Measurements from ENCODE around the gene FMN2. TPM values are rescaled to one million over a fixed set of nuclear protein-coding genes. Genes with fewer than 3 reads are reported as not detected.

Gene FMN2
- total RNA-seq, 1 experiment from 2014 or later = 0.59 TPM

DNA sequence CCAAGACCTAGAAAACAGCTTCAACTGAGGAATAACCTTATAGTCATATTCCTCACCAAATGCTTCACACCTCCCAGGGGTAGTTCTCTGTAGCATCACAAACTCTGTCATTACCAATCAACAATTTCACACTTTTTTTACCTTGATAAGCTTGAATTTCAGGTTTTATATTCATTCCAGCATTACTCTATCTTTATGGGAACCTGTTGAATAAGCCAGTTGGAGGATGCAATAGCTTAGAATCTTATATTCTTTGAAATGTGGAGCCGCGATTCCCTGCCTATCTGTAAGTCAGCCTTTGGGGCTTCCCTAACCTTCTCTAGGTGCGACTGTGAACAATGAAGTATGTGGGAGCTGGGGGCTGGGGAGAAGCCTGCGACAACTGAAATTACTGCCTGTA, 374.8 kb downstream of the FMN2 start:
- H3K4ac ChIP-seq (ENCODE audit: low read depth, low read length) = no peak overlapping the region
- no peak overlapping the region for H2AFZ ChIP-seq (ENCODE audit: low read length)
- H2BK120ac ChIP-seq (ENCODE audit: low read depth, low read length, poor library complexity, severe bottlenecking) = no peak overlapping the region
- H3K9me3 ChIP-seq (ENCODE audit: control insufficient read depth, low read depth, low read length) = no peaks in the 10 kb centered on the region
- H3K79me2 ChIP-seq (ENCODE audit: insufficient read depth, low read length) = no peaks in the 10 kb centered on the region
- H3K9ac ChIP-seq (ENCODE audit: extremely low read depth, insufficient read length, low read length) = no peak overlapping the region
- no CpG with 5 or more reads among the region's 4 CpGs for WGBS (ENCODE audit: extremely low coverage, insufficient read length, low lambda C conversion rate)
- Mint-ChIP-seq H3K4me1 (peaks cover 13% of the 10 kb centered on the region in 2 experiments), H3K4me3 (no peak overlapping the region), H3K9me3 (no peaks in the 10 kb centered on the region), H3K36me3 (ENCODE audit: insufficient read depth in 1 of 3, low read depth in 3 of 3) (no peaks in the 10 kb centered on the region), H3K27ac (no peak overlapping the region), H3K27me3 (ENCODE audit: low read depth) (no peaks in the 10 kb centered on the region)
- H4K5ac ChIP-seq (ENCODE audit: insufficient read length, low read depth, low read length) = no peak overlapping the region
- H4K20me1 ChIP-seq (ENCODE audit: control insufficient read depth, insufficient read depth, insufficient read length) = no peaks in the 10 kb centered on the region
- H3K56ac ChIP-seq (ENCODE audit: insufficient read length, low read depth, low read length) = no peak overlapping the region
- H2BK5ac ChIP-seq (ENCODE audit: insufficient read length, low read length) = no peak overlapping the region
- no peaks in the 10 kb centered on the region; the same call in 1 of the 2 replicates for H3K4me1 ChIP-seq (ENCODE audit: insufficient read depth, low read length)
- no peak for DNase-seq
- no peaks in the 10 kb centered on the region for H3K27me3 ChIP-seq (ENCODE audit: insufficient read depth, low read length)
- TF ChIP-seq, protein P1, sequence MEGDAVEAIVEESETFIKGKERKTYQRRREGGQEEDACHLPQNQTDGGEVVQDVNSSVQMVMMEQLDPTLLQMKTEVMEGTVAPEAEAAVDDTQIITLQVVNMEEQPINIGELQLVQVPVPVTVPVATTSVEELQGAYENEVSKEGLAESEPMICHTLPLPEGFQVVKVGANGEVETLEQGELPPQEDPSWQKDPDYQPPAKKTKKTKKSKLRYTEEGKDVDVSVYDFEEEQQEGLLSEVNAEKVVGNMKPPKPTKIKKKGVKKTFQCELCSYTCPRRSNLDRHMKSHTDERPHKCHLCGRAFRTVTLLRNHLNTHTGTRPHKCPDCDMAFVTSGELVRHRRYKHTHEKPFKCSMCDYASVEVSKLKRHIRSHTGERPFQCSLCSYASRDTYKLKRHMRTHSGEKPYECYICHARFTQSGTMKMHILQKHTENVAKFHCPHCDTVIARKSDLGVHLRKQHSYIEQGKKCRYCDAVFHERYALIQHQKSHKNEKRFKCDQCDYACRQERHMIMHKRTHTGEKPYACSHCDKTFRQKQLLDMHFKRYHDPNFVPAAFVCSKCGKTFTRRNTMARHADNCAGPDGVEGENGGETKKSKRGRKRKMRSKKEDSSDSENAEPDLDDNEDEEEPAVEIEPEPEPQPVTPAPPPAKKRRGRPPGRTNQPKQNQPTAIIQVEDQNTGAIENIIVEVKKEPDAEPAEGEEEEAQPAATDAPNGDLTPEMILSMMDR (conservative IDR thresholded peaks at IDR 0.05) = no peak
- no peak overlapping the region for H2BK15ac ChIP-seq (ENCODE audit: low read depth, low read length)
- H2BK20ac ChIP-seq (ENCODE audit: low read depth, low read length, poor library complexity, severe bottlenecking) = no peak overlapping the region
- no peak overlapping the region for H2AK5ac ChIP-seq (ENCODE audit: insufficient read length, low read length)
- H3K27ac ChIP-seq (ENCODE audit: insufficient read length, low read depth, low read length) = no peak overlapping the region
- no peak overlapping the region for H3K4me2 ChIP-seq (ENCODE audit: insufficient read depth, insufficient read length, low read length)
- no peak overlapping the region for H3K23ac ChIP-seq (ENCODE audit: insufficient read length, low read depth, low read length)
- no peaks in the 10 kb centered on the region for H3K23me2 ChIP-seq (ENCODE audit: insufficient read length, low read depth, low read length, poor library complexity, severe bottlenecking)
- no peak overlapping the region for H3K14ac ChIP-seq (ENCODE audit: insufficient read depth, low read length)
- no peak overlapping the region for H4K8ac ChIP-seq (replicated peaks; ENCODE audit: insufficient read length, low read depth, low read length)
- H3K79me1 ChIP-seq (ENCODE audit: insufficient read depth, low read depth, low read length, poor library complexity, severe bottlenecking) = no peaks in the 10 kb centered on the region
- no peak overlapping the region for H4K91ac ChIP-seq (ENCODE audit: insufficient read length, low read depth, low read length)
- no peak overlapping the region for H2BK12ac ChIP-seq (ENCODE audit: insufficient read length, low read depth, low read length)
- no peak overlapping the region for H3T11ph ChIP-seq (ENCODE audit: low read length)
- no peak overlapping the region for H3K18ac ChIP-seq (ENCODE audit: insufficient read length, low read depth, low read length)
